HG02798 (cell line): ENCODE results near the gene SEPTIN5.

Experiments used
- ATAC-seq: cut with Tn5 transposase; IDR thresholded peaks from one replicate; pipeline ENCODE4 v1.9.1; 2021; ENCODE audit warnings: mild to moderate bottlenecking; ENCODE audit not compliant: unreplicated experiment, poor library complexity

SEPTIN5 gene

GRCh38 chr22:19744350-19745006 lies 30.2 kb downstream of the SEPTIN5 start:
- no peak for ATAC-seq

- no peak for ATAC-seq
These were observed 31.1 kb downstream of the SEPTIN5 start for GRCh38 chr22:19745155-19746101.

- no peak for ATAC-seq
These were observed 32.4 kb downstream of the SEPTIN5 start for GRCh38 chr22:19746726-19747125.

GRCh38 chr22:19747551-19747950 lies 33.2 kb downstream of the SEPTIN5 start:
- ATAC-seq: no peak

DNA sequence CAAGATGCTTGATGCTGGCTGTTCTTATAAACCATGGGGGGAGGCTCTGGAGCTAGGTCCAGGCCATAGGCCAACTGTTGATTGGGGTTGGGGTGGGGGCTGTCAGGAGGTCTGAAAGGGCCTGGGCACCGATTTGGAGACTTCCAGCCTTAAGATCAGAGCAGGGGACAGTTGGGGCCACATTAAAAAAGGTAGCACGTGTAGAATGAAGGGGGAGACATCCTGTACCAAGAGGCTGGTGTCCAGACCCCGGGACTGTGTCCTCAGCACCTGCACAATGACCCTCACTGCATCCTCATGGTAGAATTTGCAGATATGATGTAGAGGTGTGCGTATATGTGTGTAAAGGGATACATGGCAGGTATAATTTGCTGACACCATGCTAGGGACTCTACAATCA lies 33.8 kb downstream of the SEPTIN5 start:
- no peak for ATAC-seq

DNA sequence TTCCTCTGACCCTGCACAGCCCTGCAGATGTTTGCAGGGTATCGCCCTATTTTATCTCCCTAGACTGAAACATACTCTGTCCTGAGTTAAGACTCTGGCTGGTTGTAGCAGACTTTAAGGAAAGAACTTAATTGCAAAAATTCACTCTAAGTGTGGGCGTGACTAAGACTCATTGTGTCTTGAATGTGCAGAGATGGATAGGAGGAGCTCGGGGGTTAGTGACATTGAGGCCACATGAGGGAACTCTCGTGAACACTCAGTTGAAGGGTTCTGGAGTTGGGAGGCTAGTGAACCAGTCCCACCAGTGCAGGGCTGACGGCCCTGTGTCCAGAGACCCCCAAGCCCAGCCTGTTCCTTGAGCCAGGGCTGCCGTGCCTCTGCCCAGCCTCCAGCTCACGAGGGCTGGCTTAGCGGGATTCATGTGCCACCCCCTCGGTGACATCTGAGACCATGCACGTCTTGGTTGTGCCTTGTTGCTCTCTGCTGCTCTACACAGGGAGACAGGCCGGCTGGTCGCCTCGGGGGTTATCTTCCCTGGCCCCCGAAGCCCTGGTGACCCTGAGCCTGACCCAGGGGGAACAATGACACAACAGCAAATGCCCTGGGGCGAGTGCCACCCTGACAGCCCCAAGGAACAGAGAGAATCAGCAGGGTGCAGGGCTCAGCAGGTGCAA lies 34.8 kb downstream of the SEPTIN5 start:
- ATAC-seq: no peak

- no peak for ATAC-seq
These were observed 35.6 kb downstream of the SEPTIN5 start for GRCh38 chr22:19749876-19750275.

GRCh38 chr22:19750507-19751490 lies 36.5 kb downstream of the SEPTIN5 start:
- no peak for ATAC-seq

GRCh38 chr22:19751497-19752245 lies 37.4 kb downstream of the SEPTIN5 start:
- ATAC-seq: no peak

DNA sequence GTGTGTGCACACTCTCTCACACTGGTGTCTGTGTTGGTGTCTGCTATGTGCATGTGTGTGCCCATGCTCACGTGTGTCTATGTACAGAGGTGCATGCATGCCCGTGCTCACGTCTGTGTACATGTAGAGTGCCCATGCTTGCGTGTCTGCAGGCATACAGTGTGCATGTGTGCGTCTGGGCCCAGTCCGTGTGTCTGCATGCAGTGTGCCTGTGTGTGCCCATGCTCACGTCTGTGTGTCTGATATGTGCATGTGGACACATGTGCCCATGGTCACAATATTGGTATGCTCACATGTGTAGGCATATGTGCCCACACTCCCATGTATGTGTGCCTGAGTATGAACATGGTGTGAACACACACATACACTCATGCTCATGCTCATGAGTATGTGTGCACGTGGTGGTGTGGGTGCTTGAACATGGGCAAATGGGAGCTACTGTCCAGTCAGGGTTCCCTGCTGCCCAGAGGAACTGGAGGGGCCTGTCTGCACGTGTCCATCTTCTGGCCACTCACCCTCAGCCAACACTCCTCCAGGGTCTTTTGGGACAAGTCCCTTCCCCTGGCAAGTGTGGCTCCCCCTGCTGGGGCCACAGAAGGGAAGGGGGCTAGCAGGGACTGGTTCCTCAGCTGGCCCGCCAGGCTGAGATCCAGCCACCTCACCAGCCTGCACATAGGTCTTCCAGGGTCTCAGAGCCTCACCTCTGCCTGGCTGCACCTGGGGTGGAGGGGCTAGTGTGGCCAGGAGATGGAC lies 39.0 kb downstream of the SEPTIN5 start:
- no peak for ATAC-seq

DNA sequence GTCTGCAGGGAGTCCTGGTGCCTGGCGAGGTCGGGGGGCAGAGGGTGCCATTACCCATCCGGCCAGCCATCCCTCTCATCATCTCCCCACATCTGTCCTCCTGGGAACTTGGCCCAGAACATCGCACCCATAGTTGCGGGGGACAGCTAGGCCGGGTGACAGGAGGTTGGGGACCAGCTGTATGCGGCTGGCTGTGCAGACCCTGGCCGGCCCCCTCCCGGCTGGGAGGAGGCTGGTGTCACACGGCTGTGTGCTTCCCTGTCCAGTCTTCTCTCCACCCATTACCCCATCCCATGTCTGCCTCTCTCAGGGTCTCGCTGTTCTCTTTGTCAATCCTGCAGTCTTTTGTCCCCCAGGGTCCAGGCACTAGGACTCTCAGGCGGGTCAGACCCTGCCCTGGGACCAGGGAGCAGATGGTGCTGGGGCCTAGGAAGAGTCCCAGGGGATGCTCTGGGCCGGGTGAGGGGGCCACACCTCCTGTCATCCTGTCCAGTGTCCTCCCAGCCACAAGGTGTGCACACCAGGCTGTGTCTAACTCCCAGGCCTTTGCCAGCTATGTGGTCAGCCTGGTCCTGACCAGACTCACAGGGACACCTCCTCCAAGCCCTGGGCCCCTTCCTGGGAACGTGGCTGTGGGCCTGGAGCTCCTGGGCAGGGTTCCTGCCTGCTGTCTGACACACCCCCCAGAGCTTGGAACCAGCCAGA lies 39.8 kb downstream of the SEPTIN5 start:
- ATAC-seq: no peak

DNA sequence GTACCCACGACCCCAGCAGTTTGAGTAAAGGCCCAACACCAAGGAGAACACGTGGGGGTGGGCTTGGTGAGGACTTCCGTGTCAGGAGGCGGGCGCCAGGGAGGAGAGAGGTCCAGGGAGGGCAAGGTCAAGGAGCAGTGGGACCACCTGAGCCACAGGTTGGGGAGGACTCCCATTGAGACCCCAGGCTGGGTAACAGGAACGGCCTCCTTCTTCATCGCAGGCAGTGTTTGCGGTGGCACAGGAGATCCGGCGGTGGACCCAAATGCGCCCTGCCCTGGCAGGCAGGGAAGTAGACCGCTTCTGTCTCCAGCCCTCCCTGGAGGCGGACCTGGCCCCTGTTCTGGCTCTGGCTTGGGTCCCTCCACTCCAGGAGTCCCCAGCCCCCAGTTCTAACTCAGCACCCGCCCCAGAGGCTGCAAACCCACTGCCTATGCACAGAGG lies 40.4 kb downstream of the SEPTIN5 start:
- no peak for ATAC-seq

- ATAC-seq: no peak
These were observed 40.9 kb downstream of the SEPTIN5 start for GRCh38 chr22:19755145-19755710.

GRCh38 chr22:19755722-19756287 lies 41.5 kb downstream of the SEPTIN5 start:
- ATAC-seq: no peak

- ATAC-seq: no peak
These were observed 42.2 kb downstream of the SEPTIN5 start for GRCh38 chr22:19756288-19757128.
